HG02623 (cell line): ENCODE data around the gene SIX1.

ENCODE experiments used
- ATAC-seq: cut with Tn5 transposase; IDR thresholded peaks from one replicate; pipeline ENCODE4 v1.9.1; 2021; ENCODE audit warnings: moderate library complexity; ENCODE audit not compliant: unreplicated experiment

Gene SIX1

GRCh38 chr14:60643141-60643462, 6.2 kb downstream of the SIX1 start:
- no peak for ATAC-seq

GRCh38 chr14:60642270-60643140, 6.8 kb downstream of the SIX1 start:
- ATAC-seq, result no peak

- ATAC-seq, result no peak
Observed at GRCh38 chr14:60641742-60642269, 7.5 kb downstream of the SIX1 start.

- ATAC-seq, result no peak
Observed at GRCh38 chr14:60640859-60641741, 8.2 kb downstream of the SIX1 start.

GRCh38 chr14:60639674-60640073, 9.6 kb downstream of the SIX1 start:
- no peak for ATAC-seq

GRCh38 chr14:60637479-60638315, 11.6 kb downstream of the SIX1 start:
- ATAC-seq, result no peak

- no peak for ATAC-seq
Observed at GRCh38 chr14:60636879-60637478, 12.3 kb downstream of the SIX1 start.

GRCh38 chr14:60634153-60634552, 15.1 kb downstream of the SIX1 start:
- ATAC-seq, result no peak

- peak; percentile 53 for ATAC-seq
Observed at GRCh38 chr14:60632777-60633176, 16.5 kb downstream of the SIX1 start.

- ATAC-seq, result peak; percentile 63
Observed at GRCh38 chr14:60632257-60632656, 17.0 kb downstream of the SIX1 start.

- ATAC-seq, result no peak
Observed at GRCh38 chr14:60631842-60632241, 17.4 kb downstream of the SIX1 start.

GRCh38 chr14:60630129-60630528, 19.1 kb downstream of the SIX1 start:
- ATAC-seq, result no peak

GRCh38 chr14:60628892-60629291, 20.4 kb downstream of the SIX1 start:
- no peak for ATAC-seq

- no peak for ATAC-seq
Observed at GRCh38 chr14:60622917-60623257, 26.4 kb downstream of the SIX1 start.

- no peak for ATAC-seq
Observed at GRCh38 chr14:60622210-60622916, 26.9 kb downstream of the SIX1 start.

GRCh38 chr14:60621386-60621785, 27.9 kb downstream of the SIX1 start:
- no peak for ATAC-seq

GRCh38 chr14:60618241-60618640, 31.0 kb downstream of the SIX1 start:
- no peak for ATAC-seq

- ATAC-seq, result no peak
Observed at GRCh38 chr14:60616461-60616959, 32.8 kb downstream of the SIX1 start.

- ATAC-seq, result no peak
Observed at GRCh38 chr14:60602291-60602690, 47.0 kb downstream of the SIX1 start.

- no peak for ATAC-seq
Observed at GRCh38 chr14:60599727-60600126, 49.5 kb downstream of the SIX1 start.
